Mesothelial cell of epicardium (in vitro differentiated cells): ENCODE measurements around the gene FBXO10. TPM values are rescaled to one million over a fixed set of nuclear protein-coding genes. Genes with fewer than 3 reads are reported as not detected.

Experiments
- DNase-seq, 2 experiments: peaks; one replicate each; pipeline ENCODE4 v3.0.0; 2021; ENCODE audit warnings: low spot score in 2 of 2; ENCODE audit not compliant: unreplicated experiment in 2 of 2
- H3K27ac Mint-ChIP-seq: 2 replicates; pipeline ENCODE4 v1.8.0; 2021; ENCODE audit warnings: mixed read lengths
- H3K27me3 Mint-ChIP-seq: 2 replicates; pipeline ENCODE4 v1.8.0; 2021; ENCODE audit warnings: low read depth, mixed read lengths
- H3K36me3 Mint-ChIP-seq: 2 replicates; pipeline ENCODE4 v1.8.0; 2021; ENCODE audit warnings: mixed read lengths
- H3K4me1 Mint-ChIP-seq: 2 replicates; pipeline ENCODE4 v1.8.0; 2021; ENCODE audit warnings: mixed read lengths
- H3K4me3 Mint-ChIP-seq: 2 replicates; pipeline ENCODE4 v1.8.0; 2021; ENCODE audit warnings: mild to moderate bottlenecking, moderate library complexity, mixed read lengths
- H3K9me3 Mint-ChIP-seq: 2 replicates; pipeline ENCODE4 v1.8.0; 2021; ENCODE audit warnings: mixed read lengths
- total RNA-seq: library from RNA; stranded (reverse); gene quantifications from 3 replicates; pipeline ENCODE4 v1.2.1, GENCODE V29; 2021
- TF ChIP-seq, protein P1 (sequence below): fragments of 200-600 bp; sonication (generic); IDR thresholded peaks from one replicate; pipeline ENCODE4 v1.5.0; 2021; ENCODE audit warnings: antibody characterized with exemption; ENCODE audit not compliant: unreplicated experiment

The FBXO10 gene
- total RNA-seq, 1 donor from 2014 or later = 26.6 TPM

DNA sequence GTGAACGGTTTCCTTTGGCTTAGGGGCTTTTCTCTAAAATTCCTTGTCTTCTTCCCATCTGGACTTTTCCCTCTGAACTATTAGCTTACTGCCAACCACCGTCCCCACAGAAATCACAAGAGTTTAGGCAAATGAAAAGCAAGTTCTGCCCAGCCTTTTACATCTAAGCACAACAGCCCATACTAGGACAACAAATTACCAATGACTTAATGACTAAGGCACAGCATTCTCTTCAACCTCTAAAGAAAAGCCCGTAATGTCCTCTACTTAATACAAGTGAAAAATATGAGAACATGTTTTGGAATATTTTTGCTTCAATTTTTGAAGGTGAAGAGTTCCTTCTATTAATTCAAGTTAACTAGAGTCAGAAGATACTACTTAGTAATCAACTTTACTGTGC lies 112.2 kb downstream of the FBXO10 start:
- Mint-ChIP-seq H3K9me3 (no peaks in the 10 kb centered on the region), H3K27me3 (no peaks in the 10 kb centered on the region), H3K4me1 (peaks cover 36% of the 10 kb centered on the region), H3K36me3 (peaks cover 6% of the 10 kb centered on the region), H3K27ac (peak overlapping the region; percentile 100), H3K4me3 (peak overlapping the region; percentile 97)
- no peak for DNase-seq
- TF ChIP-seq, protein P1, sequence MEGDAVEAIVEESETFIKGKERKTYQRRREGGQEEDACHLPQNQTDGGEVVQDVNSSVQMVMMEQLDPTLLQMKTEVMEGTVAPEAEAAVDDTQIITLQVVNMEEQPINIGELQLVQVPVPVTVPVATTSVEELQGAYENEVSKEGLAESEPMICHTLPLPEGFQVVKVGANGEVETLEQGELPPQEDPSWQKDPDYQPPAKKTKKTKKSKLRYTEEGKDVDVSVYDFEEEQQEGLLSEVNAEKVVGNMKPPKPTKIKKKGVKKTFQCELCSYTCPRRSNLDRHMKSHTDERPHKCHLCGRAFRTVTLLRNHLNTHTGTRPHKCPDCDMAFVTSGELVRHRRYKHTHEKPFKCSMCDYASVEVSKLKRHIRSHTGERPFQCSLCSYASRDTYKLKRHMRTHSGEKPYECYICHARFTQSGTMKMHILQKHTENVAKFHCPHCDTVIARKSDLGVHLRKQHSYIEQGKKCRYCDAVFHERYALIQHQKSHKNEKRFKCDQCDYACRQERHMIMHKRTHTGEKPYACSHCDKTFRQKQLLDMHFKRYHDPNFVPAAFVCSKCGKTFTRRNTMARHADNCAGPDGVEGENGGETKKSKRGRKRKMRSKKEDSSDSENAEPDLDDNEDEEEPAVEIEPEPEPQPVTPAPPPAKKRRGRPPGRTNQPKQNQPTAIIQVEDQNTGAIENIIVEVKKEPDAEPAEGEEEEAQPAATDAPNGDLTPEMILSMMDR = no peak

Other genes starting within 250 kb of the FBXO10 start
- gene GRHPR, start 153.7 kb downstream of the FBXO10 start, total RNA-seq = 99.5 to 106 TPM (median 102 TPM) in 3 replicates
- 34.2 to 35.3 TPM (median 35.2 TPM) in 3 replicates for gene ZBTB5, start 110.9 kb downstream of the FBXO10 start, total RNA-seq
- 24.9 to 27.3 TPM (median 26.1 TPM) in 3 replicates for gene POLR1E, start 90.4 kb downstream of the FBXO10 start, total RNA-seq
- 81.4 to 87.2 TPM (median 83.4 TPM) in 3 replicates for gene TOMM5, start 16.2 kb upstream of the FBXO10 start, total RNA-seq
- 0.45 to 0.78 TPM (median 0.50 TPM) in 3 replicates for gene FRMPD1, start 74.6 kb upstream of the FBXO10 start, total RNA-seq
- gene TRMT10B, start 177.4 kb upstream of the FBXO10 start, total RNA-seq = 10.1 to 11.3 TPM (median 11.0 TPM) in 3 replicates
- gene EXOSC3, start 208.7 kb upstream of the FBXO10 start, total RNA-seq = 37.6 to 49.1 TPM (median 38.8 TPM) in 3 replicates
- 30.9 to 32.8 TPM (median 31.4 TPM) in 3 replicates for gene DCAF10, start 224.4 kb upstream of the FBXO10 start, total RNA-seq